GM19455 (cell line): Measurements from ENCODE around the gene HIVEP1.

Source experiments
- ATAC-seq: cut with Tn5 transposase; IDR thresholded peaks from one replicate; pipeline ENCODE4 v1.9.1; 2021; ENCODE audit not compliant: unreplicated experiment

HIVEP1 gene

DNA sequence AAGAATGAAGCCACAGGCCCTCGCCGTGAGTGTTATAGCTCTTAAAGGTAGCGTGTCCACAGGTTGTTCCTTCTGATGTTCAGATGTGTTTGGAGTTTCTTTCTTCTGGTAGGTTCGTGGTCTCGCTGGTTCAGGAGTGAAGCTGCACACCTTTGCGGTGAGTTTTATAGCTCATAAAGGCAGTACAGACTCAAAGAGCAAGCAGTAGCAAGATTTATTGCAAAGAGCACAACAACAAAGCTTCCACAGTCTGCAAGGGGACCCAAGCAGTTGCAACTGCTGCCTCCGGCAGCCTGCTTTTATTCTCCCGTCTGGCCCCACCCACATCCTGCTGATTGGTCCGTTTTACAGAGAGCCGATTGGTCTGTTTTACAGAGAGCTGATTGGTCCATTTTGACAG, 5.2 kb downstream of the HIVEP1 start:
- ATAC-seq = no peak

DNA sequence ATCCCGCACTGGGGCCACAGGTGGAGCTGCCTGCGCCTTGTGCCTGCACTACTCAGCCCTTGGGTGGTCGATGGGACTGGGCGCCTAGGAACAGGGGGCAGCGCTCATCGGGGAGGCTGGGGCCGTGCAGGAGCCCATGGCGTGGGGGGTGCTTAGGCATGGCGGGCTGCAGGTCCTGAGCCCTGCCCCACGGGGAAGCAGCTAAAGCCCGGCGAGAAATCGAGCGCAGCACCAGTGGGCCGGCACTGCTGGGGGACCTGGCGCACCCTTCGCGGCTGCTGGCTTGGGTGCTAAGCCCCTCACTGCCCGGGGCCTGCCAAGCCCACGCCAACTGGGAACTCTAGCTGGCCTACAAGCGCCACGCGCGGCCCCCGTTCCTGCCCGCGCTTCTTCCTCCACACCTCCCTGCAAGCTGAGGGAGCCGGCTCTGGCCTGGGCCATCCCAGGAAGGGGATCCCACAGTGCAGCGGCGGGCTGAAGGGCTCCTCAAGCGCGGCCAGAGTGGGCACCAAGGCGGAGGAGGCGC, 5.8 kb downstream of the HIVEP1 start:
- no peak for ATAC-seq

DNA sequence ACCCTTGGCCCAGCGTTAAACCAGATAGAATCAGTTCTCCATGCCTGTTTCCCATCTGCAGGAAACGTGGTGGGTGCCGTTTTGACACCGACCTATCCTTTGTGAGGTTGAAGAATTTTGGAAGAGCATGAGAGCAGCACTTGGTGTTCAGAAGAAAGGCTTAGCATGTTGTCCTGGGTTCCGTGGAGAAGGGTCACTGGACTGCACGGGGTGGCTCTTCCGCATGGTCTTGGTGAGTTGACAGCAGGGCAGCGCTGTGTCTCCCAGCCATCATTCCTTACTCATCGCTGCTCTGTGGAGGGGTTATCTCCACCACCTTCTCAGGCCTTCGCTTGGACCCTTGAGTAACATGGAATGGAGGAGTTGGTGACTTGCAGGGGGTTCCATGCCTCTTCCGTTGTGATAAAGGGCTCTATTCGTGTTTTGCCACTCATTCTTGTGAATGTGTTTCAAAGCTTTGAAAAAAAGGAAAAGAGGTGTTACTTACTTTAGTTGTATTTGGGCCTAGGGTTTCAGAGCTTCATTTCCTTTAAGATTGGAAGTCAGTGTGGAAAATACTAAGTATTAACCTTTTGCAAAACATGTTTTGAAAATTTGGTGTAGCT, 8.2 kb downstream of the HIVEP1 start:
- ATAC-seq = no peak

DNA sequence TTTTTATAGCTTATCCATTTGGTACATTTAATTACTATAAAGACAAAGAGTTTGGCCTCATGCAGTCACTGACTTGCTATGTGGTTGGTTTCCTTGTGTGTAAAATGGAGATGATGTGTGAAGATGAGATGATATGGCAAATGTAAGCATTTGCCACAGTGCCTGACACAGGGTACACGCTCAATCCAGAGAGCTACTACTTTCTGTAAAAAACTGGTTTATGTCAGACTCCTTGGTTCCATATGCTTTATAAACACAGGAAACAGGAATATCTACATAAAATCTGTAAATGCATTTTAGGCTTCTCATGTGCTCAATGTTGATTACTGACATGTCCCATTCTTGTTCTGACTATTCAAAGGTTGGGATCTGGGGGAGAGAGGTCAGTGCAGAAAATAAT, 10.4 kb downstream of the HIVEP1 start:
- ATAC-seq = no peak

DNA sequence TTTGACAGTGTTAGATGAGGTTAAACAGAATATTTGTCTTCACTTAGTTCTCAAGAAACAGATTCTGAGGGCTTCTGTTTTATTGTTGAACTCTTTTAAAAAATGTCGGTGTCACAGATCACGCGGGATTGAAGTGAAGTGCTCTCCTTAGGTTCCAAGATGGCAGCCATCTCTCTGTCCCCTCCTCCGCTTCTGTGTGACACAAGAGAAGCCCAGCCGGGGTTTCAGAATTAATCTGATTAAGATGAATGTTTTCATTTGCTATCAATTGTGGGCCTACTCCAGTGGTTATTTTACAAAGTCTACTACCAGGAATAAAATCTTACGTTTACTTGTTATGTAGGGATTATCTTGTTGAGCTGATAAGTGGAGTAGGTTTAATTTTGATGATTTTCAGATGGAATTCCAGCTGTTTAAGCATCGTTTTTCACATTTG, 10.9 kb downstream of the HIVEP1 start:
- no peak for ATAC-seq

DNA sequence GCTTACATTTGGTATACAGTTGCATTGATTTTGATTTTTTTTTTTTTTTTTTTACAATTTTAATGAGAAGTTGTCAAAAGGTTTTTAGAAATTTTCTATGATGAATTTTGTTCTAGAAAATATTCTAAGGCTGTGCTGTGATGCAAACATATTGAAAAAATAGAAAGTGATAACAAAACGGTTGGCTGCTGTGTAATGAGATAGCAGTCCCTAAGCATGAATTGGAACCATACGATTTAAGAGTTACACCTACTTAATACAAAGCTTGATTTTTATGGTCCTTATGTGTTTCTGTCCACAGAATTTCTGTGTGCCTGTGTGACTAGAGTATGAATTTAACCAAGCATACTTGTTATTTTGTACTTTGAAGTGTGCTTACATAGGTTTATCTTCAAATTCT, 12.1 kb downstream of the HIVEP1 start:
- no peak for ATAC-seq

DNA sequence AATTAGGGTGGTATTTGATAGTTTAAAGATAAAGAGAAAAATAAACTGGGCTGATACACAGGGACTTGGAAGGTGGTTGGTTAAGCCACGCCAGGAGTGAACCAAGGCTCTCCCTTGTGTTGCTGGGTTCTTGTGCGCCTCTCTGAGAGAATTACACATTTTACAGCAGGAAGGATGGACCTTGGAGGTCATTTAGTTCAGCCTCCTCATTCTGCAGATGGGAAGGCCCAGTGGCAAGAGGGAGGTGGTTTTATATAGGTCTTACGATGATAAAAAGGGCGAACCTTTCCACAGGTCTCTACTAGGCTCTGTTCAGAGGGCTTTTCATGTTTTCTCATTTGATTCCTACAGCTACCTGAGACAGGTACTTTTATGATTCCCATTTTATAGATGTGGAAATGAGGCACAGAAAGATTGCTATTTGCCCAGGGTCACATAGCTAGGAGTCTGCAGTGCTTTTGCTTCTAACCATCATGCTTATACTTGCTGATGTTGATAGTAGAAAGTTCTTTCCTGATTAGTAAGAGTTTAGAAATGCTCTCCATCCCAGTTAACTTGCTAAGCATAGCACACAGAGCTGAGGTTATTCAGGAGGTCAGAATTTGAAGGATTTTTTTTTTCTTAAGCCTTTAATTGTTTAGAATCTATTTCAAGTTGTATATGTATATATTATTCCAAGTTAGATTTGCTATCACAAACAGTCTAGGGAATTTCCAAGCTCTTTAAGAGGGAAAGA, 12.8 kb downstream of the HIVEP1 start:
- ATAC-seq = no peak

DNA sequence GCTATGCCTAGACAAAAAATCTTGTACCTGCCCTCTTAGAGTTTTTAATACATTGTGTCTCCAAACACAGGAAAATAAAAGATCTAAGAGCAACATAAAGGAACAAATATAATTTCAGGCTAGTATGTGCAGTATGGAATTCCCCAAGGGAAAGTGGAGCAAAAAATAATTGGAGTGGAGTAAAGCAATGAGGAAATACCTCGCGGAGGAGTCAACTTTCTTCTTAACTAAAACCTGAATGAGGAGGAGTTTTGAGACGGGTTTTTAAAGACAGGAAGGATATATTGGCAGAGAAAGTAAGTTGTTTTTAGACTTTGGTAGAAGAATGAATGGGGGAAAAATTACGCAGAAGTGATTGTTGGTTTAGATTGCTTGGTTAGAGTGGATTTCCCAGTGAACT, 14.0 kb downstream of the HIVEP1 start:
- ATAC-seq = no peak

DNA sequence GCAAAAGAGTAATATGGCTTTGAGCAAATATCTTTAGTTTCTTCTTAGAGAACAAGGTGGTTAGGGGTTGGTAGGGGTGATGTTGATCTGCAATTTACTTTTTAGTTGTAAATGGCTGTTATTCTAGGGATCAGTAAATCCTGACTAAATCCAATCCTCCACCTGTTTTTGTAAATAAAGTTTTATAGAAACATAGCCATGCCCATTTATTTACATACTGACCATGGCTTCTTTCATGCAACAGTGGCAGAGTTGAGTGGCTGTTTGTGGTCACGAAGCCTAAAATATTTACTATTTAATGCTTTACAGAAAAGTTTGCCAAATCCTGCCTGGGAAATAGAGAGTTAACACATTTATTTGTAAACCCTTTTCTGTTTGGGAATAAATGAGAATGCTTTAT, 14.7 kb downstream of the HIVEP1 start:
- ATAC-seq = no peak

DNA sequence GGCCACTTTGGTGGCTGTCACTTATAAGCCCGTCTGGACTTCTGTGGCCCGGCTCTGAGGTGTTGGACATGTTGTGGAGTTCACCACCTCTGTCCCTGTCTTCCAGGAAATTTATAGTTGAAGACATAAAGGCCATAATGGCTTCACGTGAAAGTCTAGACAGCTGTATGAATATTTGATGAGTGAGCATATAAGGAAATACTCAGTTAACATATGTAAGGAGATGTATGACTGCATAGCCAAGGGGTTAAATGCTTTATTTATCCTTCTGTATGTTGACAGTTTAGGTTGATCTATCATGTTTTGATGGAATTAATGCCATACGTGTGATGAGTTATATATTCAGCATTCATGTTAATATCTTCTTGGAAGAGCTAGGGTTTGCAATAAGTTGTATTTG, 16.1 kb downstream of the HIVEP1 start:
- no peak for ATAC-seq

DNA sequence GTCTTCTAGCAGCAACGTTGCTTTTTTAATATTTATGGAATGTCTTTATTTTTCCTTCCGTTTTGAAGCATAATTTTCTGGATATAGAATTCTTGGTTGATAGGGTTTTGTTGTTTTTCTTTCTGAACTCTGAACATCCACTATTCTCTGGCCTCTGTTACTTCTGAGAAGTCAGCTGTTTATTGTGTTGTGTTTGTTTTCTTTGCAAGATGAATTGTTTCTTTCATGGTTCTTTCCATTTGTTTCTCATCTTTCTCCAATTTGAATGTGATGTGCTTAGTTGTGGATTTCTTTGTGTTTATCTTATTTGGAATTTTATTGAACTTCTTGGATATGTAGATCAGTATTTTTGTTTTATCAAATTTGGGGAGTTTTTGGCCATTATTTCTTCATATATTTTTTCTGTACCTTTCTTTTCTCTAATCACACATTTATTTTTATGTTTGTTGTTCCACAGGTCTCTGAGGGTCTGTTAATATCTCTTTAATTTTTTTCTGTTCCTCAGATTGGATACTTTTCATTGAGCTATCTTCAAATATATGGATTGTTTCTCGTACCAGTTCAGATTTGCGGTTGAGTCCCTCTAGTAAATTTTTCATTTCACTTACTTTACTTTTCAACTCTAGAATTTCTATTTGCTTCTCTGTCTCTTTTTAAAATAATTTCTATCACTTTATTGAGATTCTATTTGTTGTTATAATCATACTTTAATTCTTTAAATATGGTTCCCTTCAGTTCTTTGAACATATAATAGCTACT, 18.0 kb downstream of the HIVEP1 start:
- ATAC-seq = no peak

DNA sequence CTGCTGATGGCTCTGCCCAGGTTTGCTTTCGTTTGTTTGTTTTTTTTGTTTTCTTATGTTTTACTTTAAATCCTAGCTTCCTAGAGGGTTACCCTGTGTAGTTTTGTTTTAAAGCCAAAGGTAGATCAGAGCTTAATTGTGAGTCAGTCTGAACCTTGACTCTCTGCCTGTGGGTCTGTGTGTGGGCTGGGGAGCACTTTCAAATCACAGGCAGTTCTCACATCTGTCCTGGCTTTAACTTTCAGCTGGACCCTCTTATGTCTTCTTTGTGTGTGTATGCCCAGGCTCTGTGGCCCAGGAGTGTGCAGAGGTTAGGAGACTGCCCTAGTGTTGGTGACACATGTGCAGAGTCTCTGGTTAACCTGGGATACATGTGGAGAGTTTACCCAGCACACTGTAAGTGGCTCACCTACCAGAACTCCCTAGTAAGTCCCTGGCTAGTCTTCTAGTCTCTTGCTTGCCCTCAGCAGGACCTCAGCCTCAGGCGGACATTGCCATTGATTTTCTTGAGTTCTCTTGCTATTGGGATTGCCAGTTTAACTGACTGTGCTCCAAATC, 19.0 kb downstream of the HIVEP1 start:
- no peak for ATAC-seq

DNA sequence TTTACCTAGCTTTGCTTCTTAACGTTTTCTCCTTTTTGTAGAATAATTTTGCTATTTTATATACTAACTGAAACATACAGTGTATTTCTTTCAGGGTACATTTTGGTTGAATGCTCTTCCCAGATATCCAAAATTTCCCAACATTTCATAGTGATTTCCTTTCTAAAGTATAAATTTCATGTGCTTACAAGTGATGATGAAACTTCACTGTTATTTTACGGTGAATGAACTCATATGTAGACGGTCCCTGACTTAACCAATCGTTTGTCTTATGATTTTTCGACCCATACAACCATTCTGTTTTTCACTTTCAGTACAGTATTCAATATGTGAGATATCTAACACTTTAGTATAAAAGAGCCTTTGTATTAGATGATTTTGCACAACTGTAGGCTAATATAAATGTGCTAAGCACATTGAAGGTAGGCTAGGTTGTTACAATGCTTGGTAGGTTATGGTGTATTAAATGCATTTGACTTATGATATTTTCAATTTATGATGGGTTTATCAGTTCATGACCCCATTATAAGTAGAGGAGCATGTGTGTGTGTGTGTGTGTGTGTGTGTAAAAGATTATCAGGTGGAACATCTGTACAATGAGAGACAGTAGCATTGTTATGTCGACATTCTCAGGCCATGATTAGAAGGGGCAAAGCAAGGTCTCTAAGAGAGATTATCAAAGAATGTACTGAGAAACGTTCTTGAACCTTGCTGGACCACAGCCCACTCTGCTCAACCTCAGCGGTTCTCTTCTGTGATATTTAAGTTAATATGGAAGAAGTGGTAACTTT, 20.9 kb downstream of the HIVEP1 start:
- no peak for ATAC-seq

DNA sequence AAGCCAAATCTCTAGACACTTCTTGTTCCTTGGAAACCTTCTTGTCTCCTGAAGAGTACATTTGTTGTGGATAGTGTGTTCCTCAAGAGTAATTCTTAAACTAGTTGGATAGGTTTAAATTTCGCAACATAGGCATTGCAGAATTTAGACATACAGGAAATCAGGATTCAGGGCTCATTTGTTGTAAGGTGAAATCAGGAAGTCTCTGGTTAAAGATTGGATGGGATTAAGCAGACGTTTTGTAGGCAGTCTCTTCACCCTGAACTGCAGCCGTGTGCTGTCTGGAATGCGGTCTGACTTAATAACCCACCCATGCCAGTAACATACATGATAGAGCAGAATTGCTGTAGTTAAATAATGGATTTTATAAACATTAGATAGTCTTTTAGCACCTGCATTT, 21.7 kb downstream of the HIVEP1 start:
- no peak for ATAC-seq

DNA sequence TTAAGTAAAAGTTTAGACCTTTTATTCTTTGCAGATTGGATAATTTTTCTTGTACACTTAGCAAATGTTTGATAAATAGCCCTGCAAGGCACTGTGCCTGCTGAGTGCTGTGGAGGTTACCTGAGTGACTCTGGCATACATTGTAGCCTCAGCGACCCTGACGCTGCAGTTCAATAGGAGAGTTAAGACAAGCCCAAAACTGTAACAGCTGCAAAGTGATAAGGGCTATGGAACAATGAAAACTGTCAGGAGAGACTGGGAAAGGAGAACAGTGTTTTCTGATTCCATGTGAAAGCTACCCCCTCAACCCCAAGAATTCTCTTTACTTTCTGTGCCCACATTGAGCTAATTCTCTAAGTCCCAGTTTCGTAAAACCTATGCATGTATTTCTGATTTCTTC, 22.2 kb downstream of the HIVEP1 start:
- ATAC-seq = no peak

DNA sequence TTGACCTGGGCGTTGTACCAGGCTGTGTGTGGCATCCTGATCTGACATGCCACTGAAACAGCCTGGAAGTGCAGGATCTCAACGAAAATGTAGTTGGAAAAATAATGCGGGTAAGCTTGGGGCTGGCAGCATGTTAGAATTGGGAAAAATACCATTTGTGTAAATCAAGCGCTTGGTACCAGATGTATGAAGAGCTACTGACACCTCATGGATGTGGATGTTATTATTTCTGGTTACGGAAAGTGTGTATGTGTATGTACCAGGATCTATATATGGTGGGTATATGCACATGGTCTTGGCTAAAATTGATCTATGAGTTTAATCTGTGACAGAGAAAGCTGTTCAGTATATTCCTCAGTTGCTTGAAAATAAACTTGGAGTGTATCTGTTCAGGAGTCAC, 22.7 kb downstream of the HIVEP1 start:
- no peak for ATAC-seq

DNA sequence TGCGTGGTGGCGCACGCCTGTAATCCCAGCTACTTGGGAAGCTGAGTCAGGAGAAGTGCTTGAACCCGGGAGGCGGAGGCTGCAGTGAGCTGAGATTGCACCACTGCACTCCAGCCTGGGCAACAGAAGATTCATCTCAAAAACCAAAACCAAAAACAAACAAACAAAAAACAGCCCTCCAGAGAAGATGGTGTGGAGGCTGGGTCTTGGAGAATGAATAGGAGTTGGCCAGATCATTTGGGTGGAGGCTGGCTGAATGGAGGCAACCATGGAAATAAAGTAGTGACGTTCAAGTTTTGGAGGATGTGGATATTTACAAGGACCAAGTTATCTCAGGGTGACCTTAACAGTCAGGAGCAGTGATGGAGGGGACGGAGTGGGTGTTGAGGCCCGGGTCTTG, 24.7 kb downstream of the HIVEP1 start:
- no peak for ATAC-seq

DNA sequence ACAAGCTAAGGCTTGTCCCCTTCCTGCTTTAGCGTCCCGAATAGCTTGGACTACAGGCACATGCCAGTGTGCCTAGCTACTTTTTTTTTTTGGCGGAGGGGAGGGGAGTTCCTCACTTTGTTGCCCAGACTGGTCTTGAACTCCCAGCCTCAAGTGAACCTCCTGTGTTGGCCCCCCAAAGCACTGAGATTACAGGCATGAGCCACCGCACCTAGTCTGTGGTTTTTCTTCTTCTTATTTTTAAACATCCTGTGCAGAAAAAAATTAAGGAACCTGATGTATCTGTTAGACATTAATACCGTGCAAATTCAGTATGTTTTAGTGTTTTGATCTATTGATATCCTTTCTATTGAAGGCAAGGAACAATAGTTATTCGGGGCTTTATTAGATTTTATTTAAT, 25.7 kb downstream of the HIVEP1 start:
- ATAC-seq = no peak

DNA sequence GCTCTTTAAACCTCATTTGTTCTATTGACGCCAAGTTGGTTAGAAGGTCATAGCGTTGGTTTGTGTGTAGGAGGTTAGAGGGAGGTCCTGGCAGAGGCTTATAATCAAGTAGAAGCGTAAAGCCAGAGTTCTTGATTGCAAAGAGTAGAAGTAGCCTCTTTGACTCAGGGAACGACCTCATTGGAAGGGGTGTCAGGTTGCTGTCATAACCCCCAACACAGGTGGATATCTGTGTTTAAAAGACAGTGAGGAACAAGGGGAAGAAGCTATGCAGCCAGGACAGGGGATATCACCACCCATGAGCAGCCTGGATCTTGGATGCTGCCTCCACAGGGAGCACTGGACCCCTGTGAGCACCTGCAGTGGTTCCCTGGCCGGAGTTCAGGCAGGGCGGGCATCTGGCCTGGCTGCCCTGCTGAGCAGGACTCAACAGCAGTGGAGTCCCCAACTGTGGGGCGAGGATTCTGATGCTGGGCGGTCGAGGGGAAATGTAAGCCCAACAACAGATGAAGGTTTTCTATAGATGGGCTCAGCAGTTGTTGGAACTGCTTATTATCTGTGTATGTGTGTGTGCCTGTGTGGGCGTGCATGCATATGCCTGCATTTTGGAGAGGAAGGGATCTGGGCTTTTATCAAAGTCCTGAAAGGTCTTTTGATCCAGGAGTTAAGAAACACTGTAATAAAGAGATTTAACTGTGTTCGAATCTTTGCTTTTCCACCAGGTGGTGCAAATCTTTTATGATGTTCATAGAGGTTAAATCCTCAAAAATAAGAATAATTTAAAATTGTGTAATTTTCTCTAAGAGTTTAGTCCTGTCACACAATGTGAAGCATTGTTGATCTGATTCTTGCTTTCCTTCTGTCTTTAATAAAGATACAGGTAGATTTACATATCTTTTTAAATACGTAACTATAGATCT, 27.7 kb downstream of the HIVEP1 start:
- no peak for ATAC-seq

DNA sequence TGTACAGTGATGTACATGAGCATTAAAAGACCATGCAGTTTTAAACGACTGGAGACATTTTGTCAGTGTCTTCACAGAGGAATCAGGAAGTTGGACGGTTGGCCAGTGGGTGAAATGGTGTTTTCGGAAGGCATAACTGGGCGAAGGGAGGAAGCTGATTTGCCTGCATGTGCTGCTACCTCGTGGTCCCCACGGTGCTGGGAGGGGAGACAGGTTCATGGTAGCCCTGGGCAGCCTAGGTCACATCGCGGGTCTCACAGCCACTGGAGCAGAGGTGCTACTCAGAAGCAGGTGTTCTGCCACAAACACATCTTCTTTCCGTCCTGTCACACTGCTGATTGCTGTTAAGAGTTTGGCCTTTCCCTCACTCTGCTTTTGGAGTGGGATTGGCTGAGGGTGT, 35.2 kb downstream of the HIVEP1 start:
- ATAC-seq = no peak
